ENCODE data around the gene FNDC3A. TPM values are rescaled to one million over a fixed set of nuclear protein-coding genes. Genes with fewer than 3 reads are reported as not detected.

Gene FNDC3A
- total RNA-seq, 1 experiment from 2014 or later: 24.3 TPM

DNA sequence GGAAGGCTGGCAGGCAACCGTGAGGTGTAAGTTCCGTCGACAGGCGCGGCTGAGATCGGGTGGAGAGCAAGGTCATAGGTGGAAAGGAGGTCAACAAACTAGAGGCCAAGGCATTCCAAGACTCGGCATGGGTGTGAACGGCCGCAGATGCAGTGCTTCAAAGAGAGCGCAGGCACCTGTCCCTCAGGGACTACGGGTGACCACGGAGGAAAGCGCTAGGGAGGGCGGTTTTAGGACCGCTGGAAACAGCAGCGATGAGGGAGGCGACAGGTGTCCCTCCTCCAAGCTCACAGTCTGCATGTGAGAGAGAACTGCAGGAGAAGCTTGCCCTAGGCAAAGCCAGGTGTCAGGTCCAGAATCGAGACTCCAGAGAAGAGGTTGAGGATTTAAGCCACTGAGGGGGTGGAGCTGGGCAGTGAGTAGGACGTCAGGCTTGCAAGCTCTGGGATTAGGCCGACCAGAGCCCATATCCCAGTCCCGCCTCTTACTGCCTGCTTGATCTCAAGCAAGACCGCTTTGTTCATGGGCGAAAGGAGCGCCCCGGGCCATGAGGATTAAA, 242.9 kb downstream of the FNDC3A start:
- ChIA-PET POLR2A (interaction anchor here (0.7 kb wide), 1 partner anchor 50 kb away, joined by 3 read pairs; no protein-coding TSS in a partner anchor), CTCF (no interaction called here)
- DNase-seq (ENCODE audit: low read depth, low spot score): no peak
- Histone ChIP-seq H3K4me1 (ENCODE audit: control insufficient read depth, insufficient read depth, low read length) (no peaks in the 10 kb centered on the region), H3K4me3 (ENCODE audit: low read depth in 2 of 2, low read length in 2 of 2) (no peak overlapping the region), H3K36me3 (ENCODE audit: control insufficient read depth, insufficient read depth, low read length) (no peaks in the 10 kb centered on the region), H3K9me3 (ENCODE audit: control insufficient read depth, insufficient read depth, low read depth, low read length) (no peaks in the 10 kb centered on the region), H3K27me3 (ENCODE audit: control insufficient read depth, insufficient read depth, low read length) (no peaks in the 10 kb centered on the region), H3K27ac (ENCODE audit: low read length) (no peak overlapping the region)
- intact Hi-C loops (cut with micrococcal nuclease; ENCODE audit: unreplicated experiment) (no loop called here), in situ Hi-C loops (cut with HindIII; ENCODE audit: low pct_unique_long_range_greater_than_20kb, low sequenced_read_pairs) (no loop called here)
- no TSS peak for BruUV-seq (replicated peaks)
- TF ChIP-seq, protein P1, sequence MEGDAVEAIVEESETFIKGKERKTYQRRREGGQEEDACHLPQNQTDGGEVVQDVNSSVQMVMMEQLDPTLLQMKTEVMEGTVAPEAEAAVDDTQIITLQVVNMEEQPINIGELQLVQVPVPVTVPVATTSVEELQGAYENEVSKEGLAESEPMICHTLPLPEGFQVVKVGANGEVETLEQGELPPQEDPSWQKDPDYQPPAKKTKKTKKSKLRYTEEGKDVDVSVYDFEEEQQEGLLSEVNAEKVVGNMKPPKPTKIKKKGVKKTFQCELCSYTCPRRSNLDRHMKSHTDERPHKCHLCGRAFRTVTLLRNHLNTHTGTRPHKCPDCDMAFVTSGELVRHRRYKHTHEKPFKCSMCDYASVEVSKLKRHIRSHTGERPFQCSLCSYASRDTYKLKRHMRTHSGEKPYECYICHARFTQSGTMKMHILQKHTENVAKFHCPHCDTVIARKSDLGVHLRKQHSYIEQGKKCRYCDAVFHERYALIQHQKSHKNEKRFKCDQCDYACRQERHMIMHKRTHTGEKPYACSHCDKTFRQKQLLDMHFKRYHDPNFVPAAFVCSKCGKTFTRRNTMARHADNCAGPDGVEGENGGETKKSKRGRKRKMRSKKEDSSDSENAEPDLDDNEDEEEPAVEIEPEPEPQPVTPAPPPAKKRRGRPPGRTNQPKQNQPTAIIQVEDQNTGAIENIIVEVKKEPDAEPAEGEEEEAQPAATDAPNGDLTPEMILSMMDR (IDR thresholded peaks at IDR 0.05): no peak
- TF ChIP-seq SIN3A (IDR thresholded peaks at IDR 0.05; ENCODE audit: borderline replicate concordance, insufficient read depth, low read depth, low read length): no peak
- no peak for TF ChIP-seq TCF7L2 (IDR thresholded peaks at IDR 0.05; ENCODE audit: low read depth, low read length)
- TF ChIP-seq, protein P2, sequence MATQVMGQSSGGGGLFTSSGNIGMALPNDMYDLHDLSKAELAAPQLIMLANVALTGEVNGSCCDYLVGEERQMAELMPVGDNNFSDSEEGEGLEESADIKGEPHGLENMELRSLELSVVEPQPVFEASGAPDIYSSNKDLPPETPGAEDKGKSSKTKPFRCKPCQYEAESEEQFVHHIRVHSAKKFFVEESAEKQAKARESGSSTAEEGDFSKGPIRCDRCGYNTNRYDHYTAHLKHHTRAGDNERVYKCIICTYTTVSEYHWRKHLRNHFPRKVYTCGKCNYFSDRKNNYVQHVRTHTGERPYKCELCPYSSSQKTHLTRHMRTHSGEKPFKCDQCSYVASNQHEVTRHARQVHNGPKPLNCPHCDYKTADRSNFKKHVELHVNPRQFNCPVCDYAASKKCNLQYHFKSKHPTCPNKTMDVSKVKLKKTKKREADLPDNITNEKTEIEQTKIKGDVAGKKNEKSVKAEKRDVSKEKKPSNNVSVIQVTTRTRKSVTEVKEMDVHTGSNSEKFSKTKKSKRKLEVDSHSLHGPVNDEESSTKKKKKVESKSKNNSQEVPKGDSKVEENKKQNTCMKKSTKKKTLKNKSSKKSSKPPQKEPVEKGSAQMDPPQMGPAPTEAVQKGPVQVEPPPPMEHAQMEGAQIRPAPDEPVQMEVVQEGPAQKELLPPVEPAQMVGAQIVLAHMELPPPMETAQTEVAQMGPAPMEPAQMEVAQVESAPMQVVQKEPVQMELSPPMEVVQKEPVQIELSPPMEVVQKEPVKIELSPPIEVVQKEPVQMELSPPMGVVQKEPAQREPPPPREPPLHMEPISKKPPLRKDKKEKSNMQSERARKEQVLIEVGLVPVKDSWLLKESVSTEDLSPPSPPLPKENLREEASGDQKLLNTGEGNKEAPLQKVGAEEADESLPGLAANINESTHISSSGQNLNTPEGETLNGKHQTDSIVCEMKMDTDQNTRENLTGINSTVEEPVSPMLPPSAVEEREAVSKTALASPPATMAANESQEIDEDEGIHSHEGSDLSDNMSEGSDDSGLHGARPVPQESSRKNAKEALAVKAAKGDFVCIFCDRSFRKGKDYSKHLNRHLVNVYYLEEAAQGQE (IDR thresholded peaks at IDR 0.05; ENCODE audit: insufficient read depth in 1 of 2, low read depth in 2 of 2, low read length in 1 of 2): no peak
- TF ChIP-seq POLR2AphosphoS5 (IDR thresholded peaks at IDR 0.05; ENCODE audit: low read depth, low read length): no peak
- ATAC-seq: no peak

- no peak for DNase-seq (ENCODE audit: low read depth, low spot score)
- peak; percentile 58; the same call in 1 of the 2 replicates for ATAC-seq
- ChIA-PET CTCF (no interaction called here), POLR2A (no interaction called here)
- peak overlapping the region; percentile 57; the same call in 1 of the 2 replicates for H3K27ac ChIP-seq (ENCODE audit: low read length)
- no peaks in the 10 kb centered on the region for H3K4me1 ChIP-seq (ENCODE audit: control insufficient read depth, insufficient read depth, low read length)
- intact Hi-C loops (cut with micrococcal nuclease; ENCODE audit: unreplicated experiment) (no loop called here), in situ Hi-C loops (cut with HindIII; ENCODE audit: low pct_unique_long_range_greater_than_20kb, low sequenced_read_pairs) (no loop called here)
- H3K9me3 ChIP-seq (ENCODE audit: control insufficient read depth, insufficient read depth, low read depth, low read length): no peaks in the 10 kb centered on the region
- H3K36me3 ChIP-seq (ENCODE audit: control insufficient read depth, insufficient read depth, low read length): no peaks in the 10 kb centered on the region
- H3K4me3 ChIP-seq (ENCODE audit: low read depth in 2 of 2, low read length in 2 of 2): peak overlapping the region; percentile 40 to 50
- no peak for TF ChIP-seq POLR2AphosphoS5 (IDR thresholded peaks at IDR 0.05; ENCODE audit: low read depth, low read length)
- no peak for TF ChIP-seq SIN3A (IDR thresholded peaks at IDR 0.05; ENCODE audit: borderline replicate concordance, insufficient read depth, low read depth, low read length)
- no peak for TF ChIP-seq TCF7L2 (IDR thresholded peaks at IDR 0.05; ENCODE audit: low read depth, low read length)
- TF ChIP-seq, protein P2 (IDR thresholded peaks at IDR 0.05; ENCODE audit: insufficient read depth in 1 of 2, low read depth in 2 of 2, low read length in 1 of 2): no peak
- TF ChIP-seq, protein P1 (IDR thresholded peaks at IDR 0.05): no peak
- BruUV-seq (replicated peaks): no TSS peak
- no peaks in the 10 kb centered on the region for H3K27me3 ChIP-seq (ENCODE audit: control insufficient read depth, insufficient read depth, low read length)
These were observed 243.9 kb downstream of the FNDC3A start for GRCh38 chr13:49219647-49220035.
